Activated CD8-positive, alpha-beta memory T cell treated with anti-CD3 and anti-CD28 coated beads, Interleukin-2, amount 50 U/mL, for 24 hours (primary cell): ENCODE measurements around the gene SSH3.
"Not testable (repeated sequence)": the region's sequence is repeated elsewhere in the genome, so short reads cannot be mapped to it uniquely, and the experiment has no call there.

ENCODE experiments used
- DNase-seq: peaks from one replicate; pipeline ENCODE4 v3.0.0-alpha.2; 2020; ENCODE audit errors: extremely low read depth

The SSH3 gene

GRCh38 chr11:67303132-67303834 lies at the start of gene SSH3:
Gene SSH3, plus strand, starts transcription at chr11:67303530. Its CDS starts 96 bp downstream, at chr11:67303626.
- DNase-seq = no peak

- DNase-seq = no peak
Measured at GRCh38 chr11:67253872-67254624, 49.3 kb upstream of the SSH3 start.

- DNase-seq = no peak
Measured at GRCh38 chr11:67254798-67255197, 48.5 kb upstream of the SSH3 start.

GRCh38 chr11:67255353-67255752 lies 48.0 kb upstream of the SSH3 start:
- DNase-seq = no peak

- no peak for DNase-seq
Measured at GRCh38 chr11:67255864-67256263, 47.5 kb upstream of the SSH3 start.

GRCh38 chr11:67256477-67257135 lies 46.7 kb upstream of the SSH3 start:
- no peak for DNase-seq

- no peak for DNase-seq
Measured at GRCh38 chr11:67260406-67260805, 42.9 kb upstream of the SSH3 start.

GRCh38 chr11:67260885-67261639 lies 42.3 kb upstream of the SSH3 start:
- not testable (repeated sequence) for DNase-seq

- DNase-seq = no peak
Measured at GRCh38 chr11:67261640-67261945, 41.7 kb upstream of the SSH3 start.

- no peak for DNase-seq
Measured at GRCh38 chr11:67261946-67262681, 41.2 kb upstream of the SSH3 start.

GRCh38 chr11:67262731-67263675 lies 40.3 kb upstream of the SSH3 start:
- DNase-seq = no peak

GRCh38 chr11:67264260-67264659 lies 39.1 kb upstream of the SSH3 start:
- no peak for DNase-seq

- no peak for DNase-seq
Measured at GRCh38 chr11:67264877-67265632, 38.3 kb upstream of the SSH3 start.

- no peak for DNase-seq
Measured at GRCh38 chr11:67265633-67266448, 37.5 kb upstream of the SSH3 start.

GRCh38 chr11:67266449-67267187 lies 36.7 kb upstream of the SSH3 start, which contains the start of gene GRK2:
Gene GRK2, plus strand, starts transcription at chr11:67266473. Its CDS starts 227 bp downstream, at chr11:67266700.
- DNase-seq = no peak

GRCh38 chr11:67267188-67268080 lies 35.9 kb upstream of the SSH3 start:
- no peak for DNase-seq
